ENCODE results near the gene C16orf90.

Gene C16orf90

DNA sequence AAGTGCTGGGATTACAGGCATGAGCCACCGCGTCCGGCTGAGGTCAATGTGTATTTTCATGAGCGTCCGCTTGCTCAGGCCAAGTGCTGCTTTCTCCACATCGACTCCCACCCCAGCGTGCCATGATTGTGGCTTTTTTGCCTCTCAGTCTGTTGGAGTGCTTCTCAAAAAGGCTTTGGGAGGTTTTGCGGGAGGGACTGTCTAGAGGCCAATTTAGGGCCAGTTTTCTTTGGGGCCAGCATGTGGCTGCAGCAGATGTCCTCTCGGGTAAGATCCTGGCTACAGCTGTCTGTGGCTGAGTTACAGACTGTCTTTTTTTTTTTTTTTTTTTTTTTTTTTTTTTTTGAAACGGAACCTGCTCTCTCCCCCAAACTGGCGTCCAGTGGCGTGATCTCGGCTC lies 6.5 kb downstream of the C16orf90 start:
- no peaks in the 10 kb centered on the region for H3K27me3 ChIP-seq (ENCODE audit: low read length)
- H3K27ac ChIP-seq (ENCODE audit: low read depth, low read length), result no peak overlapping the region
- H3K9me3 ChIP-seq (ENCODE audit: insufficient read depth, low read length), result no peaks in the 10 kb centered on the region
- H2AFZ ChIP-seq (ENCODE audit: low read depth, low read length, severe bottlenecking), result no peak overlapping the region
- H3K79me2 ChIP-seq (ENCODE audit: insufficient read depth, low read length), result no peaks in the 10 kb centered on the region
- no peak overlapping the region for H3K9ac ChIP-seq (ENCODE audit: low read length)
- no peaks in the 10 kb centered on the region for H3K36me3 ChIP-seq (ENCODE audit: low read length)
- H3K4me2 ChIP-seq (ENCODE audit: low read depth, low read length, poor library complexity, severe bottlenecking), result no peak overlapping the region
- no peaks in the 10 kb centered on the region; the same call in 1 of the 2 replicates for H4K20me1 ChIP-seq (ENCODE audit: low read depth, low read length)
- H3F3A ChIP-seq (ENCODE audit: insufficient read depth), result no peaks in the 10 kb centered on the region
- TF ChIP-seq, protein P1, sequence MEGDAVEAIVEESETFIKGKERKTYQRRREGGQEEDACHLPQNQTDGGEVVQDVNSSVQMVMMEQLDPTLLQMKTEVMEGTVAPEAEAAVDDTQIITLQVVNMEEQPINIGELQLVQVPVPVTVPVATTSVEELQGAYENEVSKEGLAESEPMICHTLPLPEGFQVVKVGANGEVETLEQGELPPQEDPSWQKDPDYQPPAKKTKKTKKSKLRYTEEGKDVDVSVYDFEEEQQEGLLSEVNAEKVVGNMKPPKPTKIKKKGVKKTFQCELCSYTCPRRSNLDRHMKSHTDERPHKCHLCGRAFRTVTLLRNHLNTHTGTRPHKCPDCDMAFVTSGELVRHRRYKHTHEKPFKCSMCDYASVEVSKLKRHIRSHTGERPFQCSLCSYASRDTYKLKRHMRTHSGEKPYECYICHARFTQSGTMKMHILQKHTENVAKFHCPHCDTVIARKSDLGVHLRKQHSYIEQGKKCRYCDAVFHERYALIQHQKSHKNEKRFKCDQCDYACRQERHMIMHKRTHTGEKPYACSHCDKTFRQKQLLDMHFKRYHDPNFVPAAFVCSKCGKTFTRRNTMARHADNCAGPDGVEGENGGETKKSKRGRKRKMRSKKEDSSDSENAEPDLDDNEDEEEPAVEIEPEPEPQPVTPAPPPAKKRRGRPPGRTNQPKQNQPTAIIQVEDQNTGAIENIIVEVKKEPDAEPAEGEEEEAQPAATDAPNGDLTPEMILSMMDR (IDR thresholded peaks at IDR 0.05; ENCODE audit: insufficient read depth, low read length, poor library complexity, severe bottlenecking), result no peak
- no peak for TF ChIP-seq EZH2phosphoT487 (conservative IDR thresholded peaks at IDR 0.05; ENCODE audit: low read length)
- H3K9me2 ChIP-seq (replicated peaks; ENCODE audit: insufficient read depth, low read length), result no peaks in the 10 kb centered on the region
- H3K4me3 ChIP-seq (ENCODE audit: insufficient read depth, low read length, poor library complexity, severe bottlenecking), result no peak overlapping the region

DNA sequence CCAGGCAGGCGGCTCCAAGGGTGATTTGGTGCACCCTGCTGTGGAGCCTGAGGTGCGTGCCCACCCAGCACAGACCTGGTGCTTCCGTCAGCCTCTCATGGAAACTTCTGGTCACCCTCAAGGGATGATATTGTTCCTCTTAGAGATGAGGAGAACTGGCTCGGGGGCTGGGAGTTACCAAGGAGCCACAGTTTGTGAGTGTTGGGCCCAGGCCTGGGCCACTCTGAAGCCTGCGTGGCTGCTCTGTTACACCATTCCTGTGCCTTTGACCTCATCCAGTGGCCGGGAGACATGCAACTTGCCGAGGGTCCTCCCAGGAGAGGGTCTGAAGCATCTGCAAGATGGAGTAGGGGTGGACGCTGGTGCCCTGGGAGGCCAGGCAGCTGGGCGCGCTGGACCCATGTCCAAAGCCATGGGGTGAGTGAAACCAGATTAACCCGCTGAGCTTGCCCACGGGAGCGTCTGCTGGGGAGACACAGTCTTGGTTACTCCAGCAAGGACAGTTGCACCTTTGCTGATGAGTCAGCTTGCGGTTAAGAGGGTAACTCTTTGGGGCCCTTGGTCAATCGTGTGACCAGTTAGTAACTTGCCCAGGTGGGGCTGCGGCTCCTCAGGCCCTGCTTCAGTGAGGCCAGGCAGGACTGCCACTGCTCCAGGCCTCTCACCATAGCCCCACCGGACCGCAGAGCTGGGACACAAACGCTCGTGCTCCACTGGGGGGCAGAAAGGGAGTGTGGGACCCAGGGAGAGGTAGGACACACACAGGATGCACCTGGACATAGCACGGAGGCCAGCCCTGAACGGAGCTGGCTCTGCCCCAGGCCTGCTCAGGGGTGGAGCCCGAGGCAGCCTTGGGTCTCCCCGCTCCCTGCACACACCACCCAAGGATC lies 7.5 kb downstream of the C16orf90 start:
- Histone ChIP-seq H3K4me2 (ENCODE audit: low read depth, low read length, poor library complexity, severe bottlenecking) (no peak overlapping the region), H4K20me1 (ENCODE audit: low read depth, low read length) (no peaks in the 10 kb centered on the region; the same call in 1 of the 2 replicates), H3K36me3 (ENCODE audit: low read length) (no peaks in the 10 kb centered on the region), H3K27ac (ENCODE audit: low read depth, low read length) (no peak overlapping the region), H3K79me2 (ENCODE audit: insufficient read depth, low read length) (no peaks in the 10 kb centered on the region), H3K9ac (ENCODE audit: low read length) (no peak overlapping the region), H3F3A (ENCODE audit: insufficient read depth) (no peaks in the 10 kb centered on the region), H3K27me3 (ENCODE audit: low read length) (no peaks in the 10 kb centered on the region), H3K9me2 (replicated peaks; ENCODE audit: insufficient read depth, low read length) (no peaks in the 10 kb centered on the region), H3K4me3 (ENCODE audit: insufficient read depth, low read length, poor library complexity, severe bottlenecking) (no peak overlapping the region), H3K9me3 (ENCODE audit: insufficient read depth, low read length) (no peaks in the 10 kb centered on the region), H2AFZ (ENCODE audit: low read depth, low read length, severe bottlenecking) (no peak overlapping the region)
- TF ChIP-seq EZH2phosphoT487 (conservative IDR thresholded peaks at IDR 0.05; ENCODE audit: low read length), result no peak
- TF ChIP-seq, protein P1 (IDR thresholded peaks at IDR 0.05; ENCODE audit: insufficient read depth, low read length, poor library complexity, severe bottlenecking), result no peak

DNA sequence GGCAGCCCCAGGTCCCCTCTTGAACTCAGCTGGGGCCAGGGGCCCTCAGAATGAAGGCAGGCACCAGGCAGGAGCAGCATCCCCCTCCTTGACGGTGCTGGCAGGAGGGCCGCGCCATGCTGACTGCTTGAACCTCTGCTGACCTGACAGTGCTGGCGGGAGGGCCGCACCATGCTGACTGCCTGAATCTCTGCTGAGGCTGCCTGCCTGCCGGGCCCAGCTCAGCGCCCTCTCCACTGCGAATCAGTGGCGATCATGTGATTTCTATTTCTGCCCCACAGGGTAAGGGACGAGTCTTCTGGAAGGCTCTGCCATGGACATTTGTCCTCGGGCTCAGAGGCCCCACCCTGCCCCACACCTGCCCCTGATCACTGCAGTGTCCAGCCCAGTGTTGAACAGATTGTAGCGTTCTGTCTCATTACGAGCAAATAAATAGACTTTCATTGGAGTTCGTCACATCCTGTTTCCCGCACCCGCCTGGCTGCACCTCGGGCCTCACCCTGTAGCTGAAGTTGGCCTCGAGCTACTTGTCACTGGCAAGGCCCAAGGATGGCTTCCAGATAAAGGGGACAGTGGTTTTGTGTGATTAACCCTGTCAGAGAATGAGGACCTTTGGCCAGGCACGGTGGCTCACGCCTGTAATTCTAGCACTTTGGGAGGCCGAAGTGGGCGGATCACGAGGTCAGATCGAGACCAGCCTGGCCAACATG lies 8.6 kb downstream of the C16orf90 start:
- Histone ChIP-seq H3F3A (ENCODE audit: insufficient read depth) (no peaks in the 10 kb centered on the region), H4K20me1 (ENCODE audit: low read depth, low read length) (no peaks in the 10 kb centered on the region; the same call in 1 of the 2 replicates), H3K4me2 (ENCODE audit: low read depth, low read length, poor library complexity, severe bottlenecking) (no peak overlapping the region), H3K79me2 (ENCODE audit: insufficient read depth, low read length) (no peaks in the 10 kb centered on the region), H2AFZ (ENCODE audit: low read depth, low read length, severe bottlenecking) (no peak overlapping the region), H3K9me3 (ENCODE audit: insufficient read depth, low read length) (no peaks in the 10 kb centered on the region), H3K27ac (ENCODE audit: low read depth, low read length) (no peak overlapping the region), H3K9me2 (replicated peaks; ENCODE audit: insufficient read depth, low read length) (no peaks in the 10 kb centered on the region), H3K27me3 (ENCODE audit: low read length) (no peaks in the 10 kb centered on the region), H3K9ac (ENCODE audit: low read length) (no peak overlapping the region), H3K4me3 (ENCODE audit: insufficient read depth, low read length, poor library complexity, severe bottlenecking) (no peak overlapping the region), H3K36me3 (ENCODE audit: low read length) (no peaks in the 10 kb centered on the region)
- TF ChIP-seq, protein P1 (IDR thresholded peaks at IDR 0.05; ENCODE audit: insufficient read depth, low read length, poor library complexity, severe bottlenecking), result no peak
- no peak for TF ChIP-seq EZH2phosphoT487 (conservative IDR thresholded peaks at IDR 0.05; ENCODE audit: low read length)
